Neural progenitor cell (in vitro differentiated cells): ENCODE data around the gene DNAJC9.

Experiments
- EZH2phosphoT487 ChIP-seq: fragments of 200-600 bp; sonication (generic); IDR thresholded peaks from 2 replicates; pipeline ENCODE4 v1.6.1; 2017; ENCODE audit warnings: antibody characterized with exemption
- TF ChIP-seq, protein P1 (sequence below): fragments of 200-600 bp; sonication (generic); IDR thresholded peaks from 2 replicates; pipeline ENCODE4 v1.5.1; 2017; ENCODE audit warnings: antibody characterized with exemption, mild to moderate bottlenecking

DNA sequence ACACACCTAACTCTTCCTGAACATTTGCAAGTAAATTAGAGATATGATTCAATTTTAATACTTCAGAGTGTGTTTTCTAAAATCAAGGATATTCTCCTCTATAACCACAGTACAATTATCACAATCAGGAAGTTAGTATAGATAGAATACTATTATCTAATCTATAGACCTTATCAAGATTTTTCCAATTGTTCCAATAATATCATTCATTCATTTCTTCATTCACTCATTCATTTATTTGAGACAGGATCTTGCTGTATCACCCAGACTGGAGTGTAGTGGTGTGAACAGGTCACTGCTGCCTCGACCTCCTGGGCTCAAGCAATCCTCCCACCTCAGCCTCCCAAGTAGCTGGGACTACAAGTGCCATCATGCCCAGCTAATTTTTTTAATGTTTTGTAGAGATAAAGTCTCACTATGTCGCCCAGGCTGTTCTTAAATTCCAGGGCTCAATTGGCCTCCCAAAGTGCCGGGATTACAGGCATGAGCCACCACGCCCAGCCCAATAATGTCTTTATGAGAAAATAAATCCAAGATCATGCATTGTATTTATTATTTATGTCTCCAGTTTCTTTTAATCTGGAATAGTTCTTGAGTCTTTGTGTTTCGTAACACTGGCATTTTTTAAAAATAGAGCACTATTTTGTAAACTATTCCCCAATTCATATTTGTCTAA lies 16.0 kb upstream of the DNAJC9 start:
- TF ChIP-seq, protein P1, sequence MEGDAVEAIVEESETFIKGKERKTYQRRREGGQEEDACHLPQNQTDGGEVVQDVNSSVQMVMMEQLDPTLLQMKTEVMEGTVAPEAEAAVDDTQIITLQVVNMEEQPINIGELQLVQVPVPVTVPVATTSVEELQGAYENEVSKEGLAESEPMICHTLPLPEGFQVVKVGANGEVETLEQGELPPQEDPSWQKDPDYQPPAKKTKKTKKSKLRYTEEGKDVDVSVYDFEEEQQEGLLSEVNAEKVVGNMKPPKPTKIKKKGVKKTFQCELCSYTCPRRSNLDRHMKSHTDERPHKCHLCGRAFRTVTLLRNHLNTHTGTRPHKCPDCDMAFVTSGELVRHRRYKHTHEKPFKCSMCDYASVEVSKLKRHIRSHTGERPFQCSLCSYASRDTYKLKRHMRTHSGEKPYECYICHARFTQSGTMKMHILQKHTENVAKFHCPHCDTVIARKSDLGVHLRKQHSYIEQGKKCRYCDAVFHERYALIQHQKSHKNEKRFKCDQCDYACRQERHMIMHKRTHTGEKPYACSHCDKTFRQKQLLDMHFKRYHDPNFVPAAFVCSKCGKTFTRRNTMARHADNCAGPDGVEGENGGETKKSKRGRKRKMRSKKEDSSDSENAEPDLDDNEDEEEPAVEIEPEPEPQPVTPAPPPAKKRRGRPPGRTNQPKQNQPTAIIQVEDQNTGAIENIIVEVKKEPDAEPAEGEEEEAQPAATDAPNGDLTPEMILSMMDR: no peak
- no peak for TF ChIP-seq EZH2phosphoT487
